ENCODE results near the gene LTB4R.

The LTB4R gene

GRCh38 chr14:24340606-24341005 is 29.3 kb downstream of the LTB4R start:
- ATAC-seq = no peak
- no peak for TF ChIP-seq ISL1 (CRISPR knock-in tag; IDR thresholded peaks at IDR 0.05)
- no peak for TF ChIP-seq CREB5 (CRISPR knock-in tag; IDR thresholded peaks at IDR 0.05; ENCODE audit: low read depth)
- no peak for TF ChIP-seq CSDC2 (CRISPR knock-in tag; IDR thresholded peaks at IDR 0.05)

- TF ChIP-seq ZNF70 (CRISPR knock-in tag; IDR thresholded peaks at IDR 0.05) (no peak), ISL1 (CRISPR knock-in tag; IDR thresholded peaks at IDR 0.05) (no peak), ZNF565 (CRISPR knock-in tag; conservative IDR thresholded peaks at IDR 0.05; ENCODE audit: low read depth) (no peak), PPARA (CRISPR knock-in tag; IDR thresholded peaks at IDR 0.05; ENCODE audit: borderline replicate concordance) (no peak)
- no peak for ATAC-seq
Observed at GRCh38 chr14:24342889-24343288, 31.6 kb downstream of the LTB4R start.

GRCh38 chr14:24343795-24344660 is 32.7 kb downstream of the LTB4R start:
- TF ChIP-seq TSHZ2 (CRISPR knock-in tag; IDR thresholded peaks at IDR 0.05) = no peak
- no peak for TF ChIP-seq CSRNP3 (CRISPR knock-in tag; IDR thresholded peaks at IDR 0.05)
- no peak for TF ChIP-seq ZNF8 (CRISPR knock-in tag; IDR thresholded peaks at IDR 0.05)
- no peak for ATAC-seq

GRCh38 chr14:24347134-24347533 is 35.8 kb downstream of the LTB4R start:
- TF ChIP-seq CSDC2 (CRISPR knock-in tag; IDR thresholded peaks at IDR 0.05) (no peak), OSR1 (CRISPR knock-in tag; IDR thresholded peaks at IDR 0.05) (no peak), TOX (CRISPR knock-in tag; IDR thresholded peaks at IDR 0.05; ENCODE audit: borderline replicate concordance) (no peak), PPARA (CRISPR knock-in tag; IDR thresholded peaks at IDR 0.05; ENCODE audit: borderline replicate concordance) (no peak), PATZ1 (CRISPR knock-in tag; IDR thresholded peaks at IDR 0.05; ENCODE audit: borderline replicate concordance) (no peak), ESRRG (CRISPR knock-in tag; IDR thresholded peaks at IDR 0.05) (no peak)
- no peak for ATAC-seq

- no peak for TF ChIP-seq BACH2 (CRISPR knock-in tag; IDR thresholded peaks at IDR 0.05; ENCODE audit: borderline replicate concordance)
- TF ChIP-seq ZFP3 (CRISPR knock-in tag; IDR thresholded peaks at IDR 0.05) = no peak
- TF ChIP-seq ISL1 (CRISPR knock-in tag; IDR thresholded peaks at IDR 0.05) = no peak
- TF ChIP-seq ZNF565 (CRISPR knock-in tag; conservative IDR thresholded peaks at IDR 0.05; ENCODE audit: low read depth) = no peak
- TF ChIP-seq RARB (CRISPR knock-in tag; IDR thresholded peaks at IDR 0.05) = no peak
- no peak for TF ChIP-seq ZC3H10 (CRISPR knock-in tag; IDR thresholded peaks at IDR 0.05)
- no peak for TF ChIP-seq ESRRG (CRISPR knock-in tag; IDR thresholded peaks at IDR 0.05)
- no peak for TF ChIP-seq ZFP30 (CRISPR knock-in tag; IDR thresholded peaks at IDR 0.05)
- no peak for TF ChIP-seq ZNF70 (CRISPR knock-in tag; IDR thresholded peaks at IDR 0.05)
- no peak for TF ChIP-seq OSR1 (CRISPR knock-in tag; IDR thresholded peaks at IDR 0.05)
- TF ChIP-seq PPARA (CRISPR knock-in tag; IDR thresholded peaks at IDR 0.05; ENCODE audit: borderline replicate concordance) = no peak
- no peak for TF ChIP-seq CSDC2 (CRISPR knock-in tag; IDR thresholded peaks at IDR 0.05)
- TF ChIP-seq PATZ1 (CRISPR knock-in tag; IDR thresholded peaks at IDR 0.05; ENCODE audit: borderline replicate concordance) = no peak
- no peak for TF ChIP-seq ZNF8 (CRISPR knock-in tag; IDR thresholded peaks at IDR 0.05)
- ATAC-seq = no peak
Observed at GRCh38 chr14:24348186-24348585, 36.9 kb downstream of the LTB4R start.

All from SK-N-SH treated with all-trans-retinoic acid at 6 μM for 48 hours (cell line).